DND-41 (cell line): ENCODE measurements around the gene PANX3.

Source experiments
- EZH2 ChIP-seq: IDR thresholded peaks from 3 replicates; pipeline ENCODE4 v1.6.1; 2012; ENCODE audit warnings: borderline replicate concordance, low read depth, mild to moderate bottlenecking, moderate library complexity, low read length, inconsistent platforms; ENCODE audit not compliant: severe bottlenecking
- TF ChIP-seq, protein P1 (sequence below): IDR thresholded peaks from 2 replicates; pipeline ENCODE4 v1.5.1; 2012; ENCODE audit warnings: borderline replicate concordance, low read length, moderate library complexity, mild to moderate bottlenecking; ENCODE audit not compliant: poor library complexity, severe bottlenecking; ENCODE audit errors: extremely low read depth

DNA sequence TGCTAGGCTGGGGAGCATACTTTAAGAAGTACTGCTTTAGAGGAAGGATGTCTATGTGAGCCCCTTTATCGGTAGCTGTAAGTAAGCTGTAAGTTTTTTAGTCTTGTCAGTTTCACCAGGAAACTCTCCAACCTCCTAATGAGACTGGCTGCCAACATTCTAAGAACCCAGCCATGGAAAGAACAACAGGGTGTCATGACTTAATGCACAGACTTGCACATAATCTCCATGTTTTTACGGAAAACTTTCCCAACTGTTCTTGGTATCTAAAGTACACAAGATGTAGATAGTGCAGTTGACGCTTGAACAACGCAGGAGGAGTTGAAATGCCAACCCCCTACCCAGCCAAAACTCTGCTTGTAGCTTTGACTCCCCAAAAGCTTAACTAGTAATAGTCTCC, 32.5 kb upstream of the PANX3 start:
- TF ChIP-seq, protein P1, sequence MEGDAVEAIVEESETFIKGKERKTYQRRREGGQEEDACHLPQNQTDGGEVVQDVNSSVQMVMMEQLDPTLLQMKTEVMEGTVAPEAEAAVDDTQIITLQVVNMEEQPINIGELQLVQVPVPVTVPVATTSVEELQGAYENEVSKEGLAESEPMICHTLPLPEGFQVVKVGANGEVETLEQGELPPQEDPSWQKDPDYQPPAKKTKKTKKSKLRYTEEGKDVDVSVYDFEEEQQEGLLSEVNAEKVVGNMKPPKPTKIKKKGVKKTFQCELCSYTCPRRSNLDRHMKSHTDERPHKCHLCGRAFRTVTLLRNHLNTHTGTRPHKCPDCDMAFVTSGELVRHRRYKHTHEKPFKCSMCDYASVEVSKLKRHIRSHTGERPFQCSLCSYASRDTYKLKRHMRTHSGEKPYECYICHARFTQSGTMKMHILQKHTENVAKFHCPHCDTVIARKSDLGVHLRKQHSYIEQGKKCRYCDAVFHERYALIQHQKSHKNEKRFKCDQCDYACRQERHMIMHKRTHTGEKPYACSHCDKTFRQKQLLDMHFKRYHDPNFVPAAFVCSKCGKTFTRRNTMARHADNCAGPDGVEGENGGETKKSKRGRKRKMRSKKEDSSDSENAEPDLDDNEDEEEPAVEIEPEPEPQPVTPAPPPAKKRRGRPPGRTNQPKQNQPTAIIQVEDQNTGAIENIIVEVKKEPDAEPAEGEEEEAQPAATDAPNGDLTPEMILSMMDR: no peak
- no peak for TF ChIP-seq EZH2
